ENCODE data around the gene KIF3B.

Gene KIF3B

GRCh38 chr20:32291166-32291565, 13.7 kb downstream of the KIF3B start:
- Histone ChIP-seq H2AFZ (ENCODE audit: low read depth, low read length) (no peak overlapping the region), H3K4me3 (ENCODE audit: low read length) (no peak overlapping the region), H3K27me3 (ENCODE audit: insufficient read depth, low read length) (no peaks in the 10 kb centered on the region), H3K4me1 (ENCODE audit: insufficient read depth, low read length) (peaks cover 7% of the 10 kb centered on the region), H3K36me3 (ENCODE audit: insufficient read depth, low read length) (no peaks in the 10 kb centered on the region), H3K9me3 (ENCODE audit: low read length) (no peaks in the 10 kb centered on the region)

GRCh38 chr20:32292548-32292947, 15.1 kb downstream of the KIF3B start:
- no peak overlapping the region for H2AFZ ChIP-seq (ENCODE audit: low read depth, low read length)
- H3K4me3 ChIP-seq (ENCODE audit: low read length): no peak overlapping the region
- no peaks in the 10 kb centered on the region for H3K9me3 ChIP-seq (ENCODE audit: low read length)
- H3K36me3 ChIP-seq (ENCODE audit: insufficient read depth, low read length): no peaks in the 10 kb centered on the region
- H3K4me1 ChIP-seq (ENCODE audit: insufficient read depth, low read length): peaks cover 7% of the 10 kb centered on the region
- no peaks in the 10 kb centered on the region for H3K27me3 ChIP-seq (ENCODE audit: insufficient read depth, low read length)

GRCh38 chr20:32294071-32294470, 16.6 kb downstream of the KIF3B start:
- Histone ChIP-seq H3K4me3 (ENCODE audit: low read length) (no peak overlapping the region), H3K4me1 (ENCODE audit: insufficient read depth, low read length) (peaks cover 7% of the 10 kb centered on the region), H3K9me3 (ENCODE audit: low read length) (no peaks in the 10 kb centered on the region), H2AFZ (ENCODE audit: low read depth, low read length) (no peak overlapping the region), H3K36me3 (ENCODE audit: insufficient read depth, low read length) (no peaks in the 10 kb centered on the region), H3K27me3 (ENCODE audit: insufficient read depth, low read length) (no peaks in the 10 kb centered on the region)

GRCh38 chr20:32296412-32296811, 19.0 kb downstream of the KIF3B start:
- no peaks in the 10 kb centered on the region for H3K9me3 ChIP-seq (ENCODE audit: low read length)
- H2AFZ ChIP-seq (ENCODE audit: low read depth, low read length): no peak overlapping the region
- no peak overlapping the region for H3K4me3 ChIP-seq (ENCODE audit: low read length)
- H3K36me3 ChIP-seq (ENCODE audit: insufficient read depth, low read length): no peaks in the 10 kb centered on the region
- peaks cover 7% of the 10 kb centered on the region for H3K4me1 ChIP-seq (ENCODE audit: insufficient read depth, low read length)
- H3K27me3 ChIP-seq (ENCODE audit: insufficient read depth, low read length): no peaks in the 10 kb centered on the region

GRCh38 chr20:32296819-32297420, 19.5 kb downstream of the KIF3B start:
- Histone ChIP-seq H3K27me3 (ENCODE audit: insufficient read depth, low read length) (no peaks in the 10 kb centered on the region), H3K4me1 (ENCODE audit: insufficient read depth, low read length) (peaks cover 11% of the 10 kb centered on the region), H3K9me3 (ENCODE audit: low read length) (no peaks in the 10 kb centered on the region), H3K36me3 (ENCODE audit: insufficient read depth, low read length) (no peaks in the 10 kb centered on the region), H2AFZ (ENCODE audit: low read depth, low read length) (no peak overlapping the region), H3K4me3 (ENCODE audit: low read length) (no peak overlapping the region)

GRCh38 chr20:32297439-32297838, 20.0 kb downstream of the KIF3B start:
- H3K9me3 ChIP-seq (ENCODE audit: low read length): no peaks in the 10 kb centered on the region
- H3K27me3 ChIP-seq (ENCODE audit: insufficient read depth, low read length): no peaks in the 10 kb centered on the region
- H3K4me1 ChIP-seq (ENCODE audit: insufficient read depth, low read length): peaks cover 16% of the 10 kb centered on the region
- no peaks in the 10 kb centered on the region for H3K36me3 ChIP-seq (ENCODE audit: insufficient read depth, low read length)
- no peak overlapping the region for H2AFZ ChIP-seq (ENCODE audit: low read depth, low read length)
- H3K4me3 ChIP-seq (ENCODE audit: low read length): no peak overlapping the region

GRCh38 chr20:32300647-32301046, 23.2 kb downstream of the KIF3B start:
- Histone ChIP-seq H3K4me3 (ENCODE audit: low read length) (no peak overlapping the region), H3K27me3 (ENCODE audit: insufficient read depth, low read length) (no peaks in the 10 kb centered on the region), H3K36me3 (ENCODE audit: insufficient read depth, low read length) (no peaks in the 10 kb centered on the region), H3K9me3 (ENCODE audit: low read length) (no peaks in the 10 kb centered on the region), H3K4me1 (ENCODE audit: insufficient read depth, low read length) (peaks cover 12% of the 10 kb centered on the region), H2AFZ (ENCODE audit: low read depth, low read length) (no peak overlapping the region)

- Histone ChIP-seq H3K4me3 (ENCODE audit: low read length) (no peak overlapping the region), H3K9me3 (ENCODE audit: low read length) (no peaks in the 10 kb centered on the region), H3K4me1 (ENCODE audit: insufficient read depth, low read length) (peaks cover 12% of the 10 kb centered on the region), H3K36me3 (ENCODE audit: insufficient read depth, low read length) (no peaks in the 10 kb centered on the region), H3K27me3 (ENCODE audit: insufficient read depth, low read length) (no peaks in the 10 kb centered on the region), H2AFZ (ENCODE audit: low read depth, low read length) (no peak overlapping the region)
Measured at GRCh38 chr20:32301719-32302506, 24.5 kb downstream of the KIF3B start.

- Histone ChIP-seq H3K9me3 (ENCODE audit: low read length) (no peaks in the 10 kb centered on the region), H3K4me3 (ENCODE audit: low read length) (no peak overlapping the region), H2AFZ (ENCODE audit: low read depth, low read length) (no peak overlapping the region), H3K27me3 (ENCODE audit: insufficient read depth, low read length) (no peaks in the 10 kb centered on the region), H3K4me1 (ENCODE audit: insufficient read depth, low read length) (peaks cover 12% of the 10 kb centered on the region), H3K36me3 (ENCODE audit: insufficient read depth, low read length) (no peaks in the 10 kb centered on the region)
Measured at GRCh38 chr20:32302507-32302872, 25.0 kb downstream of the KIF3B start.

GRCh38 chr20:32304131-32304746, 26.8 kb downstream of the KIF3B start:
- Histone ChIP-seq H3K27me3 (ENCODE audit: insufficient read depth, low read length) (no peaks in the 10 kb centered on the region), H3K4me1 (ENCODE audit: insufficient read depth, low read length) (peaks cover 12% of the 10 kb centered on the region), H3K4me3 (ENCODE audit: low read length) (no peak overlapping the region), H3K9me3 (ENCODE audit: low read length) (no peaks in the 10 kb centered on the region), H3K36me3 (ENCODE audit: insufficient read depth, low read length) (no peaks in the 10 kb centered on the region), H2AFZ (ENCODE audit: low read depth, low read length) (no peak overlapping the region)

GRCh38 chr20:32312718-32313424, 35.4 kb downstream of the KIF3B start:
- H3K36me3 ChIP-seq (ENCODE audit: insufficient read depth, low read length): peaks cover 47% of the 10 kb centered on the region
- no peak overlapping the region for H3K4me3 ChIP-seq (ENCODE audit: low read length)
- no peaks in the 10 kb centered on the region for H3K27me3 ChIP-seq (ENCODE audit: insufficient read depth, low read length)
- no peak overlapping the region for H2AFZ ChIP-seq (ENCODE audit: low read depth, low read length)
- no peaks in the 10 kb centered on the region for H3K4me1 ChIP-seq (ENCODE audit: insufficient read depth, low read length)
- H3K9me3 ChIP-seq (ENCODE audit: low read length): no peaks in the 10 kb centered on the region

- no peaks in the 10 kb centered on the region for H3K9me3 ChIP-seq (ENCODE audit: low read length)
- no peaks in the 10 kb centered on the region for H3K4me1 ChIP-seq (ENCODE audit: insufficient read depth, low read length)
- H3K4me3 ChIP-seq (ENCODE audit: low read length): no peak overlapping the region
- H2AFZ ChIP-seq (ENCODE audit: low read depth, low read length): no peak overlapping the region
- no peaks in the 10 kb centered on the region for H3K27me3 ChIP-seq (ENCODE audit: insufficient read depth, low read length)
- H3K36me3 ChIP-seq (ENCODE audit: insufficient read depth, low read length): peaks cover 51% of the 10 kb centered on the region
Measured at GRCh38 chr20:32314768-32315167, 37.3 kb downstream of the KIF3B start.

GRCh38 chr20:32315399-32315798, 37.9 kb downstream of the KIF3B start:
- H3K36me3 ChIP-seq (ENCODE audit: insufficient read depth, low read length): peaks cover 44% of the 10 kb centered on the region
- H3K9me3 ChIP-seq (ENCODE audit: low read length): no peaks in the 10 kb centered on the region
- H3K4me1 ChIP-seq (ENCODE audit: insufficient read depth, low read length): no peaks in the 10 kb centered on the region
- no peak overlapping the region for H3K4me3 ChIP-seq (ENCODE audit: low read length)
- H3K27me3 ChIP-seq (ENCODE audit: insufficient read depth, low read length): no peaks in the 10 kb centered on the region
- H2AFZ ChIP-seq (ENCODE audit: low read depth, low read length): no peak overlapping the region

Measured in neuron (in vitro differentiated cells).